Psoas muscle (tissue), 8 donors: ENCODE results near the gene MAP4K4. TPM values are rescaled to one million over a fixed set of nuclear protein-coding genes. Genes with fewer than 3 reads are reported as not detected.
A peak's percentile ranks its signal among the peaks of the same experiment; 100 is the strongest.

Experiments
- ATAC-seq, 4 donors: fragments of 200-7000 bp; cut with Tn5 transposase; one replicate each; pipeline ENCODE4 v1.9.1; 2020; ENCODE audit warnings: moderate library complexity in 3 of 4, mild to moderate bottlenecking in 2 of 4
- DNase-seq, 2 donors: peaks; one replicate each; pipeline ENCODE4 v3.0.0-alpha.2; 2020
- H3K27ac ChIP-seq: fragments of 200-600 bp; one replicate; pipeline ENCODE4 v1.8.0; 2022
- H3K27me3 ChIP-seq, 3 donors: fragments of 200-600 bp in 1 of 3; one replicate each; pipeline versions ENCODE4 v1.6.1 to v1.8.0; 2013 to 2022; ENCODE audit warnings: low read length in 2 of 3, mild to moderate bottlenecking in 2 of 3, moderate library complexity in 1 of 3; ENCODE audit not compliant: insufficient read depth in 3 of 3
- H3K36me3 ChIP-seq, 2 donors: fragments of 200-600 bp in 1 of 2; one replicate each; pipeline versions ENCODE4 v1.6.1 to v1.8.0; 2013 to 2022; ENCODE audit warnings: low read depth in 1 of 2, mild to moderate bottlenecking in 1 of 2, moderate library complexity in 1 of 2; ENCODE audit not compliant: insufficient read depth in 1 of 2
- H3K4me1 ChIP-seq: fragments of 200-600 bp; one replicate; pipeline ENCODE4 v1.8.0; 2022
- H3K4me3 ChIP-seq: fragments of 200-600 bp; one replicate; pipeline ENCODE4 v1.8.0; 2022; ENCODE audit warnings: mild to moderate bottlenecking
- H3K9me3 ChIP-seq: fragments of 200-600 bp; one replicate; pipeline ENCODE4 v1.8.0; 2022
- CTCF ChIP-seq: fragments of 200-600 bp; IDR thresholded peaks from one replicate; pipeline ENCODE4 v1.8.0; 2022; ENCODE audit warnings: antibody characterized with exemption
- WGBS, 3 donors: extraction: QIAGEN DNeasy Blood & Tissue Kit; methylation state at CpG; one replicate each; pipeline versions ENCODE4 v1.1.6 to v1.1.7; 2013; 5-methylcytosine and 5-hydroxymethylcytosine counted together
- intact Hi-C, 2 donors: fragments of 100-400 bp; cut with DNase I; formaldehyde crosslinking; loops; one replicate each; pipeline versions ENCODE4 v1.11.0 to v1.14.2; 2022
- polyA plus RNA-seq, 3 donors: library from polyadenylated mRNA; stranded (reverse); fragments of 200-250 nt; gene quantifications; one replicate each; pipeline ENCODE4 v1.2.3, GENCODE V29; 2013
- total RNA-seq, 4 donors: library from RNA; stranded (reverse); fragmentation: NEBNext Ultra II Directional in 2 of 4; extraction: Animal tissue kit (Norgen Biotek cat#: 25700) in 2 of 4; gene quantifications; one replicate each; pipeline versions ENCODE4 v1.2.1 to v1.2.4, GENCODE V29; 2021 to 2023
- donor health status: healthy with polysubstance abuse.
- donor health status: DM: no; HTN: no; CAD: no; lungs with moderate emphysema.
- donor health status: Bipolar disorder and iron deficiency.
- donor health status: healthy.
- donor health status: DM: yes; HTN: yes; CAD: no.
- donor health status: DM: no; HTN: no; CAD: no.
- donor health status: DM: no; HTN: no; CAD: no.
- donor health status: DM: yes; HTN: yes; CAD: no.

MAP4K4 gene
- total and polyA plus RNA-seq, 7 donors = 20.1 to 99.9 (median 80.4) TPM

DNA sequence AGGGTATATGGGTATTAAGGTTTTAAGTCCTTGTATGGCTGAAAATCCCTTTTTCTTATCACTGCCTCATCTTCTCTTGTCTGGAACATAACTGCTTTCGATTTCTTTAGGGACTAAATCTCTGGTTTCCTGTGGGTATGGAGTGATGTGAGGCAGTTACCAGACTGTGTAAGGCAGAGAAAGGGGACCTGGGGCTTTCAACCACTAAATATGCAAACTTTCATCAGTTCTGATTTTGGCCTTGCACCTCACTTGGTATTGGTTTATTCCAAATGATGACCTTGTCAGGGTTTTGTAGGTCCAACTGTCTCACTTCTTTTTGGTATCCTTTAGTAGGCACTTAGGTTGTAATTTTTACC is 9.3 kb downstream of the MAP4K4 start:
- H3K27ac ChIP-seq = no peak overlapping the region
- intact Hi-C loops = no loop called here
- WGBS, 3 donors = 70 to 78% (median 73%) methylated on average over 1 of the region's 1 CpG
- H3K27me3 ChIP-seq = no peaks in the 10 kb centered on the region
- H3K9me3 ChIP-seq = no peaks in the 10 kb centered on the region
- no peak for ATAC-seq
- no peak overlapping the region for H3K4me3 ChIP-seq
- DNase-seq = no peak
- no peaks in the 10 kb centered on the region for H3K36me3 ChIP-seq
- H3K4me1 ChIP-seq = peaks cover 66% of the 10 kb centered on the region
- TF ChIP-seq CTCF = no peak

DNA sequence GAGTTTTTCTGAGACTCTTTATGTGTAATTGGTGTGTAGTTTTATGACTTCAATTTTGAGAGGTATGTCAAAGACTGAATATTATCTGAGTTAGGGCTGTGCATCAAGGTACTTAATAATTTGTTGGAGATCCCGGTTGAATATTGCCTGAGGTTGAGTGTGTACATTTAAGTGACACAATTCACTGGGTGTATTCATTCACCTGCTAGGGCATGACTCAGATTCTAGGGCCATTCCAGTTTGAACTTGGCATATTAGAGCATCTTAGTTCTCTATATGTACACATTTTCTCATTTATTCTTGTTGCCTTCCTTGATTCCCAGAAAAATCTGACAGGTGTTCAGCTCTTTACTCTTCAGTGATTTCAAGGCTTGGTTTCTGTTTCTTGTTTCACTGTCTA is 12.5 kb downstream of the MAP4K4 start:
- DNase-seq (no peak), ATAC-seq (no peak)
- no peaks in the 10 kb centered on the region for H3K36me3 ChIP-seq
- intact Hi-C loops = no loop called here
- peaks cover 68% of the 10 kb centered on the region for H3K4me1 ChIP-seq
- H3K4me3 ChIP-seq = no peak overlapping the region
- H3K27ac ChIP-seq = peak overlapping the region; percentile 23
- WGBS, 3 donors = 70 to 89% (median 80%) methylated on average over 1 of the region's 1 CpG
- H3K27me3 ChIP-seq = no peaks in the 10 kb centered on the region
- TF ChIP-seq CTCF = no peak
- no peaks in the 10 kb centered on the region for H3K9me3 ChIP-seq

DNA sequence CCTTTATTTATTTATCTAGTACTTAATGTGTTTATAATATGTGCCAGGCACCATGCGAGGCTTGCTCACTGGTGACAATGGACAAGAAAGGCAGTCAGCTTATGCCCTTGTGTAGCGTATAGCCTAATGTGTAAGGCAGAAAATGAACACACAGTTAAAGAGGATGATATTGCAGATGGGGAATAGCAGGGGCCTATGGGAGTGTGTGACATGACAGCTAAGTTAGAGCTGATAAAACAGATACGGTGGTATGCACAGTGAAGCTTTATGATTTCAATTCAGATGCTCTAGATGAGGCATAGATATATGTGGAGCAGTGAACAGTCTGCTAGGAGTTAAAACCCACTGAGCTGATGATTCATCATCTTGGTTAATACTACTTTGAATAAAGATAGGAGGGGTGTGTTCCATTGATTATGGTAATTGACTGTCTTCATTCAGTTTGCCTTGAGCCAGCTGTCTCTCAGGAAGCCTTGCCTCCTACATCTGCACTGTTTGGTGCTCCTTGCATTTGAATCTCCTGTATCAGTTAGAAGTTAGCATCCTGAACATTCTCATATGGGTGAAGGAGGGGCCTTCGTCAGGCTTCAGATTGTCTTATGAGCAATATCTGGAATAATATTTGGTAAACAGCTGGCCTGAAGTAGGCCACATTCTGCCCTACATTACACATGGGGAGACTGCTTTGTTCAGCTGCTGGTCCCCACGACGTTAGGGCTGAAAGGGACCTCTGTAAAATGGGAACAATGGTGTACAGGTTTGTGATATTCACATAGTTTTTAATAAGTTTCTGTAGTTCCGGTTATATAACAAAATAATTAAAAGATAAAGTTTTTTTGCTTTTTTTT is 13.2 kb downstream of the MAP4K4 start:
- peak overlapping the region; percentile 23 for H3K27ac ChIP-seq
- intact Hi-C loops = no loop called here
- no peaks in the 10 kb centered on the region for H3K9me3 ChIP-seq
- no peaks in the 10 kb centered on the region for H3K36me3 ChIP-seq
- ATAC-seq = peak in 3 of 4 donors; percentile 46 to 63 (median 63)
- TF ChIP-seq CTCF = no peak
- no peaks in the 10 kb centered on the region for H3K27me3 ChIP-seq
- no peak overlapping the region for H3K4me3 ChIP-seq
- peaks cover 63% of the 10 kb centered on the region for H3K4me1 ChIP-seq
- 59 to 70% (median 60%) methylated on average over 7 of the region's 7 CpGs for WGBS, 3 donors
- no peak for DNase-seq

- TF ChIP-seq CTCF = no peak
- DNase-seq (no peak), ATAC-seq (no peak)
- intact Hi-C loops = no loop called here
- Histone ChIP-seq H3K36me3 (no peaks in the 10 kb centered on the region), H3K9me3 (no peaks in the 10 kb centered on the region), H3K4me3 (no peak overlapping the region), H3K27ac (no peak overlapping the region), H3K27me3 (no peaks in the 10 kb centered on the region), H3K4me1 (peaks cover 46% of the 10 kb centered on the region)
- WGBS, 3 donors = 73 to 84% (median 78%) methylated on average over 3 of the region's 3 CpGs
These were observed 16.6 kb downstream of the MAP4K4 start for GRCh38 chr2:101714118-101714517.
